Amniotic stem cell (primary cell): ENCODE results near the gene UNC13B.
"Not testable (repeated sequence)": the region's sequence is repeated elsewhere in the genome, so short reads cannot be mapped to it uniquely, and the experiment has no call there.

Experiments used
- DNase-seq: peaks from one replicate; lab custom pipeline; 2025; lab: John Stamatoyannopoulos, UW

Gene UNC13B

DNA sequence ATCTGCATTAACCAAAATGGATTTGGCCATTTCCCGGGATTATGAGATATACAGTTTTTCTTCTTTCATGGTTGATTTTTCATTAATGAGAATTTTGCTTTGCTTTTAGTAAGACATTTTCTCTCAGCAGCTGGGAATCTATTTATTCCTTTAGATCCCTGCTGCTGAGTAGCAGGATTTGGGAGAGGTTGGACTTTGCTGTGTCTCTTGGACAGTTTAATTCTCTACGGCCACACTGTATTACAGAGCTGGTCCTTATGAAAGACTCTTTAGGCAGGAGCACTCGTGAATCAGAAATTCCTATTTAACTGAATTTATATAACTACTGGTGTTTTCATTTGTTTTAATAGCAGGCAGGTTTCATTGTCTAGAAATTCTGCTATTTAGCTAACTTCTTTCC, 1.6 kb downstream of the UNC13B start:
- DNase-seq, result no peak

DNA sequence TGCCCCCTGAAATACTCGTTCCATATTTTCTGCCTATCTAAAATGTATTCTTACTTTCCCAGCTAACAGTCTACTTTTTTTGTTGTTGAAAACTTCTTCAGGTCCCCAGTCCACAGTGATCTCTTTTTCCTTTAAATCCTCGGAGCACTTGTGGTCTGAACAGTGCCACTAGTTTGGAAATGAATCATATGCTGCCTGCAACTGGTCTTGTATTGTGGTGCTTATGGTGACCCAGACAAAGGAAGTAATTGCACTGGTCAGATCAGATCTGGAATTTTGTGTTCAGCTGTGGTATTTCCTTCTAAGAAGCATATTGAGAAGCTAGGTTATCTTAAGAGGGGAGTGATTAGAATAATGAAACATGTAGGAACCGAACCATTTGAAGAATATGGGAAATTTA, 2.9 kb downstream of the UNC13B start:
- no peak for DNase-seq

DNA sequence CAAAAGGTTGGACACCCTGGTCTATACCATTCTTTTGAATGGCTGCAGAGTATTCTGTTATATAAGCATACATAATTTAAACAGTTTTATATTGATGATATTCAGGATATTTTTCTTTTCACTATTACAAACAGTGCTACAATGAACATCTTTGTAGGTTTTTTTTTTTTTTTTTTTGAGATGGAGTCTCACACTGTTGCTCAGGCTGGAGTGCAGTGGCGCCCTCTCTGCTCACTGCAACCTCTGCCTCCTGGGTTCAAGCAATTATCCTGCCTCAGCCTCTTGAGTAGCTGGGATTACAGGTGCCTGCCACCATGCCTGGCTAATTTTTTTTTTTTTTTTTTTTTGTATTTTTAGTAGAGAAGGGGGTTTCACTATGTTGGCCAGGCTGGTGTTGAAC, 5.6 kb downstream of the UNC13B start:
- not testable (repeated sequence) for DNase-seq

DNA sequence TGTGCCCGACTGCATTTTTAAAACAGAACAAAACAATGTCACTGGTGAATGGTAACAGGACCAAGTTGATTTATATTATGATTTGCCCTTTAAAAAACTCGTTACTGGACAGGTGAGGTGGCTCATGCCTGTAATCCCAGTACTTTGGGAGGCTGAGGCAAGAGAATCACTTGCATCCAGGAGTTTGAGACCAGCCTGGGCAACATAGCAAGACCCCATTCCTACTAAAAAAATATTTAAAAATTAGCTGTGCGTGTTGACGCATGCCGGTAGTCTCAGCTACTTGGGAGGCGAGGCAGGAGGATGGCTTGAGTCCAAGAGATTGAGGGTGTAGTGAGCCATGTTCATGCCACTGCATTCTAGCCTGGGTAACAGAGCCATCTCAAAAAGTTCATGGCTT, 7.2 kb downstream of the UNC13B start:
- DNase-seq, result no peak

DNA sequence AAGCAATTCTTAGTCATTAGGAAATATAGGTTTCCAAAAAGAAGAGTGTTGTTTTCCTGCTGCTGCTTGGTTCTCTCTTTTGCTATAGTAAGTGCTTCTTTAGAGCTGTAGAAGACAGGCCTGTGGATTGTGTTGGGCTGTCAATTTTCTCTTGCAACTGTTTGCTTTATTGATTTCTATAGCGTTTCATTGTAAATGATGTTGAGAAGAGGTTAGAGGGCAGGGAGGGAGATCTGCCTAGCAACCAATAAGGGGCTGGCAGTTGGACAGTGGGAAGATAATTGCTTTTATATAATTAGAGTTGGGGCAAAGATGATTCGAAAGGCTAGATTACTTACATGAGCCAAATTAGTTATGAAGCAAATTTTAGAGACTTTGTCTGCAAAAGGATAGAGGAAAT, 11.1 kb downstream of the UNC13B start:
- DNase-seq, result no peak

DNA sequence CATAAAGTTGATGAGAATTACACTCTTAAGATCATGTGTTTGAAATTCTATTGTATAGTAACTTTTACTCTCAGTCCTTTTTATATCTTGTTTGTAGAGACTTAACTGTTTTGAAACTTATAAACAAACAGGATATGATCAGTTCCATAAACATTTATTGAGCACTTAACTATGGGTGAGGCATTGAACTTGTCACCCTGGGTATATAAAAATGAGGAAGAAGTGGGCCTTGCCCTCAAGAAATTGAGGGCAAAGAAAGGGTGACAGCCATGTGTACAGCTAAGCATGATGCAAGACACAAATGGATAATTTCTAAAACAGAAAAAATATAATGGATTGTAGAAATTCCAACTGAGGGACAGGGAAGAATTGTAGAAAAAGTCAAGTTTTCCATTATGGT, 15.7 kb downstream of the UNC13B start:
- no peak for DNase-seq

DNA sequence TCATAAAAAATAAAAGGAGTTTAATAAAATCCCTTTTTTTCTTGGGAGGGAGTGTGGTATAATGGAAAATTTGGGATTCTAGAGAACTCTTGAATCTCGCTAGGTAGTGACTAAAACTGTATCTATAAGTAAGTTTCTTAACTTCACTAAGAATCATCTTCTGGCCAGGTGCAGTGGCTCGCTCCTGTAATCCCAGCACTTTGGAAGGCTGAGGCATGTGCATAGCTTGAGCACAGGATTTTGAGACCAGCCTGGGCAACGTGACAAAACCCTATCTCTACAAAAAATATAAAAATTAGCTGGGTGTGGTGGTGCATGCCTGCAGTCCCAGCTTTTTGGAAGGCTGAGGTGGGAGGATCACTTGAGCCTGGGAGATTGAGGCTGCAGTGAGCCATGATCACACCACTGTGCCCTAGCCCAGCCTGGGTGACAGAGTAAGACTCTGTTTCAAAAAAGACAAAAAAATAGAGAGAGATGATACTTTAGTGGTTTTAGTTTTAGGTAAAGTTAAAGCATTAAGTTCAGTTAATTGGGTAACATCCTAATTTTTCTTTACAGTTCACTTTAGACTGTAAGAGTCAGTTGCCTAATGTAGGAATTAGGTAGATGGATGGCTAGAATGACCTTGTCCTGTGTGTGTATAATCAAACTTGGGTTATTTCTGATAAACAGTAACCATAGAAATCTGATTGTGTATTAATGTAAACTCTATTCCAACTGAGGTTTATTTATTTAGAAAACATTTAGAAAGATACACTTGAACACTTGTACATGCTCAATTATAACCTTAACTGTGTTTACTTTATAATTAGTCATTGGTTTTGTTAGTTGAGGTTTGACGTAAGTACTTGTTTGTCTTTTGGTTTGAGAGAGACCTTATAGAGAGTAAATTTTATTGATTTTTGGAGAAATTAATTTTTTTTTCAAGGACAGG, 17.8 kb downstream of the UNC13B start:
- DNase-seq, result no peak

DNA sequence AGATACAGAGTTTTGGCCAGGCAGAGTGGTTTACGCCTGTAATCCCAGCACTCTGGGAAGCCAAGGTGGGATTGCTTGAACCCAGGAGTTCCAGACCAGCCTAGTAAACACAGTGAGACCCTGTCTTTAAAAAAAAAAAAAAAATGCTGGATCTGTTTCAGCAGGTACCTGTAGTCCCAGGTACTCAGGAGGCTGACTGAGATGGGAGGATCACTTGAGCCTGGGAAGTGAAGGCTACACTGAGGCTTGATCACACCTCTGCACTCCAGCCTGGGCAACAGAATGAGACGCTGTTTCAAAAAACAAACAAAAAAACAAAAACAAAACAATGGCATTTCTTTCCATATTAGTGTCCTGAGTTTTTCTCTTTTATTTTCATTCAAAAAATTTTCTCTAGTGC, 19.0 kb downstream of the UNC13B start:
- no peak for DNase-seq

DNA sequence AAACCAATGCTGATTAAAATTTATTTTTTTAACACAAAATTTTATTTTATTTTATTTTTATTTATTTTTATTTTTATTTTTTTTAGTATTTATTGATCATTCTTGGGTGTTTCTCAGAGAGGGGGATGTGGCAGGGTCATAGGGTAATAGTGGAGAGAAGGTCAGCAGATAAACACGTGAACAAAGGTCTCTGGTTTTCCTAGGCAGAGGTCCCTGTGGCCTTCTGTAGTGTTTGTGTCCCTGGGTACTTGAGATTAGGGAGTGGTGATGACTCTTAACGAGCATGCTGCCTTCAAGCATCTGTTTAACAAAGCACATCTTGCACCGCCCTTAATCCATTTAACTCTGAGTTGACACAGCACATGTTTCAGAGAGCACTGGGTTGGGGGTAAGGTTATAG, 20.6 kb downstream of the UNC13B start:
- not testable (repeated sequence) for DNase-seq

DNA sequence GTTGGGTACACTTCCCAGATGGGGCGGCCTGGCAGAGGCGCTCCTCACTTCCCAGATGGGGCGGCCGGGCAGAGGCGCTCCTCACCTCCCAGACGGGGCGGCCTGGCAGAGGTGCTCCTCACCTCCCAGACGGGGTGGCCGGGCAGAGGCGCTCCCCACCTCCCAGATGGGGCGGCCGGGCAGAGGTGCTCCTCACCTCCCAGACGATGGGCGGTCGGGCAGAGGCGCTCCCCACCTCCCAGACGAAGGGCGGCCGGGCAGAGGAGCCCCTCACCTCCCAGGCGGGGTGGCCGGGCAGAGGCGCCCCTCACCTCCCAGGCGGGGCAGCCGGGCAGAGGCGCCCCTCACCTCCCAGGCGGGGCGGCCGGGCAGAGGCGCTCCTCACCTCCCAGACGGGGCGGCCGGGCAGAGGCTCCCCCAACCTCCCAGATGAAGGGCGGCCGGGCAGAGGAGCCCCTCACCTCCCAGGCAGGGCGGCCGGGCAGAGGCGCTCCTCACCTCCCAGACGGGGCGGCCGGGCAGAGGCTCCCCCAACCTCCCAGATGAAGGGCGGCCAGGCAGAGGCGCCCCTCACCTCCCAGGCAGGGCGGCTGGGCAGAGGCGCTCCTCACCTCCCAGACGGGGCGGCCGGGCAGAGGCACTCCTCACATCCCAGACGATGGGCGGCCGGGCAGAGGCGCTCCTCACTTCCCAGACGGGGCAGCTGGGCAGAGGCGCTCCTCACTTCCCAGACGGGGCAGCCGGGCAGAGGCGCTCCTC, 21.4 kb downstream of the UNC13B start:
- not testable (repeated sequence) for DNase-seq

DNA sequence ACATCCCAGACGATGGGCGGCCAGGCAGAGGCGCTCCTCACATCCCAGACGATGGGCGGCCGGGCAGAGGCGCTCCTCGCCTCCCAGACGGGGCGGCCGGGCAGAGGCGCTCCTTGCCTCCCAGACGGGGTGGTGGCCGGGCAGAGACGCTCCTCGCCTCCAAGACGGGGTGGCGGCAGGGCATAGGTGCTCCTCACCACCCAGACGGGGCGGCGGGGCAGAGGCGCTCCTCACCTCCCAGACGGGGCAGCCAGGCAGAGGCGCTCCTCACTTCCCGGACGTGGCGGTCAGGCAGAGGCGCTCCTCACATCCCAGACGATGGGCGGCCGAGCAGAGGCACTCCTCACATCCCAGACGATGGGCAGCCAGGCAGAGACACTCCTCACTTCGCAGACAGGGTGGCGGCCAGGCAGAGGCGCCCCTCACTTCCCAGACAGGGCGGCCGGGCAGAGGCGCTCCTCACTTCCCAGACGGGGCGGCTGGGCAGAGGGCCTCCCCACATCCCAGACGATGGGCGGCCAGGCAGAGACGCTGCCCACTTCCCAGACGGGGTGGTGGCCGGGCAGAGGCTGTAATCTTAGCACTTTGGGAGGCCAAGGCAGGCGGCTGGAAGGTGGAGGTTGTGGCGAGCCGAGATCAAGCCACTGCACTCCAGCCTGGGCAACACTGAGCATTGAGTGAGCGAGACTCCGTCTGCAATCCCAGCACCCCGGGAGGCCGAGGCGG, 22.1 kb downstream of the UNC13B start:
- DNase-seq, result not testable (repeated sequence)

DNA sequence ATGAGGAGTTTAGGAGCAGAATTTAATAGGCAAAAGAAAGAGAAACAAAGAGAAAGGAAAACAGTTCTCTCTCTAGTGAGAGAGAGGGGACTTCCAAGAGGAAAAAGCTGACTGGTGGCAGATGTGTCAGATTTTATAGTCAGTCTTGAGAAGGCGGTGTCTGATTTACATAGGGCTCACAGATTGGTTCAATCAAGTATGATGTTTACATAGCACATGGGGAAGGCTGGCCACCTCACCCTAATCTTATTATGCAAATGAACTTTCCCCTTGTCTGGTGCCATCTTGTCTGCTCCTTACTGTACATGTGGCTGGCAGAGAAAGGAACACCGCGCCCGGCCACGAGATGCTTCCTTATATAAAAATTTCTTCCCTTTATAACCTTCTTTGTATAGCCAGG, 24.7 kb downstream of the UNC13B start:
- DNase-seq, result no peak

DNA sequence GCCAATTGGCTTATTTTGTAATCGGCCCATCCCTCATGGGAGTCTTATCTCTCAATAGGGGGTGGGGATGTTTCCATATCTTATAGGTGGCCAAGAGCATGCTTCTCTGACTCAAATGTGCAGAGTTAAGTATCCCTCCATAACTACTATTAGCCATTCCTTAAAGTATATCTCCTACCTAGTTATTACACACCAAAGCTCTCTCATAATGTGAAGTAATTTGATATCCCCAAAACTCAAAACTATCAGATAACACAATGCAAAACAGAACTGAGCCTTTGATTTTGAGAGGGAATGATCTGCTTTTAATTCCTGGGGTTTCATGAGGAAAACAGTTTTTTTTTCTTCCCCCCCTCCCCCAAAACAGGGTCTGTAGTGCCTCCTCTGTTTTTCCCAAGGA, 28.4 kb downstream of the UNC13B start:
- DNase-seq, result no peak

DNA sequence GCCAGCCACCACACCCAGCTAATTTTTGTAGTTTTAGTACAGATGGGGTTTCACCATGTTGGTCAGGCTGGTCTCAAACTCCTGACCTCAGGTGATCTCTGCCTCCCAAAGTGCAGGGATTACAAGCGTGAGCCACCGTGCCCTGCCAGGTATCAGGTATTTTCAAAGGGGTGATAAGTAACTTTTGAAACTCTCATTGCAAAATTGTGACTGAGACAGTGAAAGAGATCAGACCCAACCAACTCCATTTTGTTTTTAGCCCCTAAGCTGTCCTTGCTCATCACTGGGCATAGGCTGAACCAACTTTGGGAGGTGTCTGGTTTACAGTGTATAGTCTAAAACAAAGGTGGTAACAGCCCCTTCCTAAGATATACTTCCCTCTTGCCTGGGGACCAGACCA, 29.3 kb downstream of the UNC13B start:
- no peak for DNase-seq

DNA sequence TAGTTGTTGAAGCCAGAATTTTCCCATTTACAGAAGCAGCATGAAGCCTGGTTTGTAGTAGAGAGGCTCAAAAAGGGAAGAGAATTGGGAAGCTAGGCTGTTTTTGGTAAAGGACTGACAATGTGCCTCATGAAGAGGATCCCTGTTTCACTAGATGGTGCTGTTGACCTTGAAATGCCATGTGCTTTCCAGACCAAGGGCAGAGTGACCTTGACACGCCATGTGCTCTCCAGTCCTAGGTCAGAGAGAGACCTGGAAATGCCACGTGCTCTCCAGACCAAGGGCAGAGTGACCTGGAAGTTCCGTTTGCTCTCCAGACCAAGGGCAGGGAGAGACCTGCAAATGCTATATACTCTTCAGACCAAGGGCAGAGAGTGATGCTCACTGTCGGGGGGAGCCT, 32.0 kb downstream of the UNC13B start:
- no peak for DNase-seq

DNA sequence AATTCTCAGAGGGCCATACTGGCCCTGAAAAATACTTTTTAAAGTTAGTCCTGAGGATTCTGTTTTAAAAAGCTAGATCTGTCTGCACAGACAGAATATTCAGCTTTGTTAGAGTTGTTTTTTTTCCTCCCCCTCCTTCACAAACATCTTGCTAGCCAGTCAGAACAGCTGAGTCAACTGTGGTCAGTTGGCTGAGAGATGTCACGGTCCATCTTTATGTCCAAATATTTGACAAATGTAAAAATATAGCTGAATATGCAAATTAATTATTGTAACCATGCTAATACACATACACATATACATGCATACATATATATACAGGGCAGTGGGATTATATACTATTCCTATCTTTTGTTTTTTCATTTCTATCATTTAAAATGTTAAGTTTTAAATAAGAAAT, 33.9 kb downstream of the UNC13B start:
- DNase-seq, result no peak

DNA sequence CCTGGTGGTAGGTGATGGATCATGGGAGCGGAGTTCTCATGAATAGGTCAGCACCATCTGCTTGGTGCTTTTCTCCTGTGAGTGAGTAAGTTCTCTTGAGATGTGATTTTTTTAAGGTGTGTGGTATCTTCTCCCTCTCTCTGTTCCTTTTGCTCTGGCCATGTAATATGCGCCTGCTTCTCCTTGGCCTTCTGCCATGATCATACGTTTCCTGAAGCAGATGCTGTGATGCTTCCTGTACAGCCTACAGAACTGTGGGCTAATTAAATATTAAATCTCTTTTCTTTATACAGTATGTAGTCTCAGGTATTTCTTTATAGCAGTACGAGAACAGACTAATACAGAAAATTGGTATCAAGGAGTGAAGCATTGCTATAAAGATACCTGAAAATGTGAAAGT, 36.4 kb downstream of the UNC13B start:
- DNase-seq, result no peak

DNA sequence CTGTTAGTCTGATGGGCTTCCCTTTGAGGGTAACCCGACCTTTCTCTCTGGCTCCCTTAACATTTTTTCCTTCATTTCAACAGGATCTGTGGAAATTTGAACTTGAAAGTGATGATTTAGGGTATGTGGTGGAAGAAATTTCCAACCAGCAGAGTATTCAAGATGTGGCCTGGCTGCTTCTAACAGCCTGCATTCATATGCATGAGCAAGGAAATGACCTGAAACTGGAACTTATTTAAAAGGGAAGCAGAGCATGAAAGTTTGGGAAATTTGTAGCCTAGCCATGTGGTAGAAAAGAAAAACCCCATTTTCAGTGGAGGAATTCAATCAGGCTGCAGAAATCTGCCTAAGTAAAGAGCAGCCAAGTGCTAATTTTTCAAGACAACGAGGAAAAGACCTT, 41.7 kb downstream of the UNC13B start:
- no peak for DNase-seq

DNA sequence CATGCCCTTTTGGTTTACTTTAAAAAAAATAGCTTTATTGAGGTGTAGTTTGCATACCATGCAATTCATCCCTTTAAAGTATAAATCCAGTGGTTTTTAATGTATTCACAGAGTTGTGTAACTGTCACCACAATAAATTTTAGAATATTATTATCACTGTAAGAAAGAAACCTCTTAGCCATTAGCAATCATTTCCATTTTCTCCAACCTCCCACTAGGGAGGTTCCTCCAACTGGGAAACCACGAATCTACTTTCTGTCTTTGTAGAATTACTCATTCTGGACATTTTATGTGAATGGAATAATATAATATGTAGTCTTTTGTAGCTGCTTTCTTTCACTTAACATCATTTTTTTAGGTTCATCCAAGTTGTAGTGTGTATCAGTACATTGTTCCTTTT, 43.5 kb downstream of the UNC13B start:
- DNase-seq, result no peak

DNA sequence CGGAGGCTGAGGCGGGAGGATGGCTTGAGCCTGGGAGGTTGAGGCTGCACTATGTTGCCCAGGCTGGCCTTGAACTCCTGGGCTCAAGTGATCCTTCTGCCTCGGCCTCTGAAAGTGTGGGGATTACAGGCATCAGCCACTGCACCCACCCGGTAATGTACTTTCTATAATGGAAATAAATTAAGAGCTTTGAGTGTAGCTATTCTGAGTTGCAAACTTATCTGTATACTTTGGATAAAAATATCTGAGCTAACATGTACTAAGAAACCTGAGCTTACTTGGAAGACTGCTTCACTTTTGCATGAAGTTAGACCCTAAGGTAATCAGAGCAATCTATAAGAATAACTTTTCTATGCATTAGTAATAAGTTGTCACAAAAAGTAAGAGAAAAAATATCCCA, 50.0 kb downstream of the UNC13B start:
- no peak for DNase-seq

DNA sequence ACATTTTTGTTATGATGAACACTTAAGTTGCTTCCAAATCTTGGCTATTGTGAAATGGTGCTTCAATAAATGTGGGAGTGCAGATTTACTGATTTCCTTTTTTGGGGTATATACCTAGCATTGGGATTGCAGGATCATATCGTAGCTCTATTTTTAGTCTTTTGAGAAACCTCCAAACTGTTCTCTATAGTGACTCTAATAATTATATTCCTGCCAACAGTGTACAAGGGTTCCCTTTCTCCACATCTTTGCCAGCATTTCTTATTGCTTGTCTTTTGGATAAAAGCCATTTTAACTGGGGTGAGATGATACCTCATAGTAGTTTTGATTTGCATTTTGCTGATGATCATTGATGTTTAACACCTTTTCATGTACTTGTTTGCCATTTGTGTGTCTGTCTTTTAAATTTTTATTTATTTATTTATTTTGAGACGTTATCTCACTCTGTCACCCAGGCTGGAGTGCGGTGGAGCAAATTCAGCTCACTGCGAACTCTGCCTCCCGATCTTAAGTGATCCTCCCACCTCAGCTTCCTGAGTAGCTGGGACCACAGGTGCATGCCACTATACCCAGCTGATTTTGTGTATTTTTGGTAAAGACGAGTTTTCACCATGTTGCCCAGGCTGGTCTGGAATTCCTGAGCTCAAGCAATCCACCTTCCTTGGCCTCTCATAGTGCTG, 59.0 kb downstream of the UNC13B start:
- DNase-seq, result no peak

DNA sequence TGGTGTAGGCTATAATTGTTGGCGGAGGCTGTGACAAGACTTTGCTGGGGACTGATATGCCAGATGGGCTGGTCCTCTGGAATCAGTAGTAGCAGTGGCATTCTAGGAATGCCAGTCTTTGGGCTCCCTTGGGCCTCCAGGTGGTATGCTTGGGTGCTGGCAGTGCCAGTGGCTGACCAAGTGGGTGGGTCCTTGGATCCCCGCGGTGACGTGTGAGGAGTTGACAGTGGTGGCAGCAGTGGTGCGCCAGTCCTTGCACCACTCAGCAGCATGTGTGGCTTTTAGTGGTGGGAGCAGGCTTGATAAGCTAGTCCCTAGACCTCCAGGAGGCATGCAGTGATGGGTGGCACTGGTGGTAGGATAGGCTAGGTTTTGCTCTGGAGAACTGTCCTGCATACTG, 63.9 kb downstream of the UNC13B start:
- no peak for DNase-seq
